GM12878 (cell line): ENCODE results near the gene MUC5AC. TPM values are rescaled to one million over a fixed set of nuclear protein-coding genes. Genes with fewer than 3 reads are reported as not detected.

Source experiments
- ATAC-seq: fragments of 200-7000 bp; cut with Tn5 transposase; 3 replicates; pipeline ENCODE4 v1.9.1; 2020; ENCODE audit warnings: mild to moderate bottlenecking, moderate library complexity
- BruUV-seq: library from RNA; stranded (reverse); fragments of 400-500 nt; replicated peaks from 2 replicates; lab custom pipeline; 2021; lab: Mats Ljungman, UMichigan
- CTCF ChIA-PET: fragments of 300-600 bp; sonication (Branson Sonifier 250); formaldehyde crosslinking; extraction: SDS; loops from one replicate; lab custom pipeline; 2021; ENCODE audit warnings: inconsistent platforms; lab: Yijun Ruan, JAX
- POLR2A ChIA-PET: fragments of 350-600 bp; formaldehyde crosslinking; extraction: SDS; loops from one replicate; lab custom pipeline; 2021; ENCODE audit warnings: inconsistent platforms; lab: Charles Lee
- RAD21 ChIA-PET: fragments of 300-600 bp; sonication (Branson Sonifier 250); formaldehyde crosslinking; loops from one replicate; lab custom pipeline; 2023; ENCODE audit warnings: antibody characterized with exemption; ENCODE audit not compliant: unreplicated experiment; lab: Charles Lee
- SMC1A ChIA-PET: fragments of 300-600 bp; sonication (Branson Sonifier 250); formaldehyde crosslinking; loops from one replicate; lab custom pipeline; 2023; ENCODE audit not compliant: unreplicated experiment, uncharacterized antibody; lab: Charles Lee
- DNase-seq: peaks from one replicate; pipeline ENCODE4 v3.0.0-alpha.2; 2011; ENCODE audit warnings: low read depth, low spot score
- FAIRE-seq: peaks from 3 replicates; lab custom pipeline; 2011; peaks lifted over from hg19 to GRCh38; lab: Jason Lieb, UNC
- H2AFZ ChIP-seq: 2 replicates; pipeline ENCODE4 v1.6.0; 2011; ENCODE audit warnings: low read depth, low read length, control low read depth; ENCODE audit not compliant: control insufficient read depth
- H3K27ac ChIP-seq: 2 replicates; pipeline ENCODE4 v1.5.1; 2011; ENCODE audit warnings: control low read depth; ENCODE audit not compliant: control insufficient read depth, insufficient read depth
- H3K27me3 ChIP-seq, 2 experiments: replicated peaks in 1 of 2; 2 replicates each; pipeline versions ENCODE4 v1.6.0 to v1.6.1; 2011; ENCODE audit warnings: low read length in 1 of 2; ENCODE audit not compliant: control insufficient read depth in 2 of 2, insufficient read depth in 2 of 2
- H3K36me3 ChIP-seq, 2 experiments: 2 replicates each; pipeline ENCODE4 v1.5.1; 2011; ENCODE audit warnings: low read length in 1 of 2; ENCODE audit not compliant: control insufficient read depth in 2 of 2, insufficient read depth in 2 of 2
- H3K4me1 ChIP-seq: 2 replicates; pipeline ENCODE4 v1.6.1; 2011; ENCODE audit warnings: mild to moderate bottlenecking, low read length, moderate library complexity, mixed read lengths; ENCODE audit not compliant: control insufficient read depth, insufficient read depth
- H3K4me2 ChIP-seq: 2 replicates; pipeline ENCODE4 v1.6.0; 2011; ENCODE audit warnings: control low read depth; ENCODE audit not compliant: control insufficient read depth, insufficient read depth
- H3K4me3 ChIP-seq: fragments of 200-600 bp; sonication (generic); 2 replicates; pipeline ENCODE4 v1.5.1; 2016
- H3K79me2 ChIP-seq: 2 replicates; pipeline ENCODE4 v1.6.0; 2011; ENCODE audit warnings: low read length; ENCODE audit not compliant: control insufficient read depth, insufficient read depth
- H3K9ac ChIP-seq: 2 replicates; pipeline ENCODE4 v1.8.0; 2011; ENCODE audit warnings: low read length, control low read depth, mixed read lengths; ENCODE audit not compliant: control insufficient read depth, insufficient read depth
- H3K9me3 ChIP-seq: replicated peaks from 3 replicates; pipeline ENCODE4 v1.5.1; 2011; ENCODE audit warnings: mild to moderate bottlenecking, low read length; ENCODE audit not compliant: control insufficient read depth, insufficient read depth
- H4K20me1 ChIP-seq: 2 replicates; pipeline ENCODE4 v1.6.0; 2011; ENCODE audit not compliant: control insufficient read depth, insufficient read depth
- ATF7 ChIP-seq: fragments of 450-650 bp; IDR thresholded peaks from 2 replicates; pipeline ENCODE4 v1.6.1; 2016; ENCODE audit warnings: low read depth, mild to moderate bottlenecking
- CREB1 ChIP-seq: IDR thresholded peaks from 2 replicates; pipeline ENCODE4 v1.6.1; 2012; ENCODE audit warnings: low read depth, mild to moderate bottlenecking, inconsistent platforms
- ETV6 ChIP-seq, 2 experiments: fragments of 450-650 bp in 1 of 2; IDR thresholded peaks in 1 of 2; conservative IDR thresholded peaks in 1 of 2; 2 replicates each; pipeline ENCODE4 v1.6.1; 2014; ENCODE audit warnings: antibody characterized with exemption in 1 of 2, borderline replicate concordance in 1 of 2, low read depth in 1 of 2, mild to moderate bottlenecking in 1 of 2, moderate library complexity in 1 of 2
- HCFC1 ChIP-seq: fragments of 150-350 bp; IDR thresholded peaks from 2 replicates; pipeline ENCODE4 v1.6.1; 2014; ENCODE audit warnings: low read length
- HDAC6 ChIP-seq: fragments of 200-600 bp; sonication (generic); IDR thresholded peaks from one replicate; pipeline ENCODE4 v1.8.0; 2017; ENCODE audit warnings: antibody characterized with exemption; ENCODE audit not compliant: unreplicated experiment
- NFXL1 ChIP-seq: fragments of 450-650 bp; IDR thresholded peaks from 2 replicates; pipeline ENCODE4 v1.6.1; 2017; ENCODE audit warnings: antibody characterized with exemption, mild to moderate bottlenecking, borderline replicate concordance
- RB1 ChIP-seq: fragments of 450-650 bp; formaldehyde crosslinking; IDR thresholded peaks from 2 replicates; pipeline ENCODE4 v1.6.1; 2017; ENCODE audit warnings: mild to moderate bottlenecking, borderline replicate concordance
- SPI1 ChIP-seq: IDR thresholded peaks from 2 replicates; pipeline ENCODE4 v1.6.1; 2011; ENCODE audit warnings: low read depth, mild to moderate bottlenecking, low read length, moderate library complexity, borderline replicate concordance; ENCODE audit not compliant: insufficient read depth
- TCF3 ChIP-seq: IDR thresholded peaks from 2 replicates; pipeline ENCODE4 v1.6.1; 2012; ENCODE audit warnings: low read depth, mild to moderate bottlenecking, low read length, borderline replicate concordance; ENCODE audit not compliant: insufficient read depth
- ZNF274 ChIP-seq: IDR thresholded peaks from one replicate; pipeline ENCODE4 v1.8.0; 2011; ENCODE audit not compliant: insufficient read length, insufficient read depth
- WGBS: methylation state at CpG from one replicate; pipeline ENCODE4 v1.1.6; 2016; ENCODE audit warnings: low lambda C conversion rate; ENCODE audit not compliant: insufficient replicate concordance, insufficient coverage; ENCODE audit errors: missing lambda C conversion rate; 5-methylcytosine and 5-hydroxymethylcytosine counted together
- in situ Hi-C: fragments of 300-500 bp; cut with MboI; formaldehyde crosslinking; loops from 9 replicates; pipeline ENCODE4 v1.14.3; 2018; ENCODE audit warnings: mixed read lengths
- intact Hi-C: fragments of 100-400 bp; cut with micrococcal nuclease; formaldehyde crosslinking; loops from one replicate; pipeline ENCODE4 v1.14.2; 2022; ENCODE audit not compliant: unreplicated experiment
- polyA plus RNA-seq, 11 experiments: library from polyadenylated mRNA; depleted of rRNA in 4 of 11; unstranded in 6 of 11; stranded (reverse) in 5 of 11; fragments of >200 nt; fragmentation: Nextera tagmentation in 4 of 11; fragmentation: Illumina TruSeq in 1 of 11; extraction: Ambion mirVana in 4 of 11; extraction: Trizol in 1 of 11; gene quantifications; 1 replicate in 1 of 11; 2 replicates in 10 of 11; pipeline versions ENCODE4 v1.2.1 to v1.2.3, GENCODE V29; 2011 to 2016; ENCODE audit warnings: inconsistent platforms in 2 of 11, missing spikeins in 2 of 11, low read depth in 1 of 11
- total RNA-seq, 4 experiments: library from RNA; depleted of rRNA in 3 of 4; stranded (reverse); fragments of >200 nt in 3 of 4; fragmentation: Illumina TruSeq in 1 of 4; extraction: Trizol in 1 of 4; gene quantifications; 2 replicates each; pipeline versions ENCODE4 v1.2.1 to v1.2.3, GENCODE V29; 2013 to 2021
- TF ChIP-seq, protein P1 (sequence below): fragments of 450-650 bp; IDR thresholded peaks from 2 replicates; pipeline ENCODE4 v1.6.1; 2016; ENCODE audit warnings: mild to moderate bottlenecking, moderate library complexity, borderline replicate concordance
- TF ChIP-seq, protein P2 (sequence below): fragments of 450-650 bp; formaldehyde crosslinking; IDR thresholded peaks from 2 replicates; pipeline ENCODE4 v1.5.0; 2022; ENCODE audit warnings: mild to moderate bottlenecking, missing genetic modification characterization
- TF ChIP-seq, protein P3 (sequence below): IDR thresholded peaks from 2 replicates; pipeline ENCODE4 v1.6.1; 2012; ENCODE audit warnings: low read depth, low read length, improper control_type of control experiment

Gene MUC5AC
- total and polyA plus RNA-seq, 10 of the 15 experiments (the other 5 are each of a cell fraction or from before 2014, with no cell fraction given), result under 0.01 to 0.01 TPM; not detected in 8

DNA sequence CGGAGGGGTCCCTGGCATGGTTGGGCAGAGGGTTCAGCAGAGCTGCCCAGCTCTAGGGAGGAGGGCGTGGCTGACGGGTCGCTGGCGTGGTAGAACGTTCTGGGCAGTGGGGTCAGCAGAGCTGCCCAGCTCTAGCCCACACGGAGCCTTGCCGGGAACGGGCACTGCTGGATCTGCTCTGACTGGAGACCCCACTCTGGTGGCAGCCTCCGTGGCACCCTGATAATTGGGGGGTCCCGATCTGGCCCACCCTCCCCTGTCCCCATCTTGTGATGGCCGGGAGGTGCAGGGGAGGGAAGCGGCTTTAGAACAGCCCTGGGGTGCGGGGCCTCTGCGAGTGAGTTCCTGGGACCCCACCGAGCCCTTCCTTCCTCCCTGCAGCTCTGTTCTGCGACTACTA, 21.9 kb downstream of the MUC5AC start (continued):
- no peak for TF ChIP-seq TCF3
- TF ChIP-seq ETV6 (conservative IDR thresholded peaks at IDR 0.05 in 1 of 2, IDR thresholded peaks at IDR 0.05 in 1 of 2; ENCODE audit: borderline replicate concordance in 1 of 2, low read depth in 1 of 2), result no peak
- TF ChIP-seq, protein P1, sequence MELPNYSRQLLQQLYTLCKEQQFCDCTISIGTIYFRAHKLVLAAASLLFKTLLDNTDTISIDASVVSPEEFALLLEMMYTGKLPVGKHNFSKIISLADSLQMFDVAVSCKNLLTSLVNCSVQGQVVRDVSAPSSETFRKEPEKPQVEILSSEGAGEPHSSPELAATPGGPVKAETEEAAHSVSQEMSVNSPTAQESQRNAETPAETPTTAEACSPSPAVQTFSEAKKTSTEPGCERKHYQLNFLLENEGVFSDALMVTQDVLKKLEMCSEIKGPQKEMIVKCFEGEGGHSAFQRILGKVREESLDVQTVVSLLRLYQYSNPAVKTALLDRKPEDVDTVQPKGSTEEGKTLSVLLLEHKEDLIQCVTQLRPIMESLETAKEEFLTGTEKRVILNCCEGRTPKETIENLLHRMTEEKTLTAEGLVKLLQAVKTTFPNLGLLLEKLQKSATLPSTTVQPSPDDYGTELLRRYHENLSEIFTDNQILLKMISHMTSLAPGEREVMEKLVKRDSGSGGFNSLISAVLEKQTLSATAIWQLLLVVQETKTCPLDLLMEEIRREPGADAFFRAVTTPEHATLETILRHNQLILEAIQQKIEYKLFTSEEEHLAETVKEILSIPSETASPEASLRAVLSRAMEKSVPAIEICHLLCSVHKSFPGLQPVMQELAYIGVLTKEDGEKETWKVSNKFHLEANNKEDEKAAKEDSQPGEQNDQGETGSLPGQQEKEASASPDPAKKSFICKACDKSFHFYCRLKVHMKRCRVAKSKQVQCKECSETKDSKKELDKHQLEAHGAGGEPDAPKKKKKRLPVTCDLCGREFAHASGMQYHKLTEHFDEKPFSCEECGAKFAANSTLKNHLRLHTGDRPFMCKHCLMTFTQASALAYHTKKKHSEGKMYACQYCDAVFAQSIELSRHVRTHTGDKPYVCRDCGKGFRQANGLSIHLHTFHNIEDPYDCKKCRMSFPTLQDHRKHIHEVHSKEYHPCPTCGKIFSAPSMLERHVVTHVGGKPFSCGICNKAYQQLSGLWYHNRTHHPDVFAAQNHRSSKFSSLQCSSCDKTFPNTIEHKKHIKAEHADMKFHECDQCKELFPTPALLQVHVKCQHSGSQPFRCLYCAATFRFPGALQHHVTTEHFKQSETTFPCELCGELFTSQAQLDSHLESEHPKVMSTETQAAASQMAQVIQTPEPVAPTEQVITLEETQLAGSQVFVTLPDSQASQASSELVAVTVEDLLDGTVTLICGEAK, result no peak
- no peak for TF ChIP-seq CREB1

DNA sequence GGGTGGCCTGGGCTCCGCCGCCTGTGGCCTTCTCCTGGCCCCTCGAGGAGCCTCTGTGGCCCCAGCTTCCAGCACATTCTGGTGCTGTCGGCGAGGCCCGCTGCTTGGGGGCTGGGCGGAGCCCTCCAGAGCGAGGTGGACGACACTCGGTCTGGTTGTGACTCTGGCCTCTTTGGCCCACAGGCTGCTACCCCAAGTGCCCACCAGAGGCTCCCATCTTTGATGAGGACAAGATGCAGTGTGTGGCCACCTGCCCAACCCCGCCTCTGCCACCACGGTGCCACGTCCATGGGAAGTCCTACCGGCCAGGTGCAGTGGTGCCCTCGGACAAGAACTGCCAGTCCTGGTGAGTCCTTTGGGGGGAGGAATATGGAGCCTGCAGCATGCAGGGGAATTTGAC, 22.4 kb downstream of the MUC5AC start:
- SMC1A ChIA-PET, result no interaction called here
- H2AFZ ChIP-seq, result no peak overlapping the region
- in situ Hi-C loops, result no loop called here
- TF ChIP-seq HCFC1 (no peak), NFXL1 (no peak), ZNF274 (no peak), HDAC6 (no peak), ATF7 (no peak), RB1 (no peak), SPI1 (no peak)
- TF ChIP-seq, protein P2, sequence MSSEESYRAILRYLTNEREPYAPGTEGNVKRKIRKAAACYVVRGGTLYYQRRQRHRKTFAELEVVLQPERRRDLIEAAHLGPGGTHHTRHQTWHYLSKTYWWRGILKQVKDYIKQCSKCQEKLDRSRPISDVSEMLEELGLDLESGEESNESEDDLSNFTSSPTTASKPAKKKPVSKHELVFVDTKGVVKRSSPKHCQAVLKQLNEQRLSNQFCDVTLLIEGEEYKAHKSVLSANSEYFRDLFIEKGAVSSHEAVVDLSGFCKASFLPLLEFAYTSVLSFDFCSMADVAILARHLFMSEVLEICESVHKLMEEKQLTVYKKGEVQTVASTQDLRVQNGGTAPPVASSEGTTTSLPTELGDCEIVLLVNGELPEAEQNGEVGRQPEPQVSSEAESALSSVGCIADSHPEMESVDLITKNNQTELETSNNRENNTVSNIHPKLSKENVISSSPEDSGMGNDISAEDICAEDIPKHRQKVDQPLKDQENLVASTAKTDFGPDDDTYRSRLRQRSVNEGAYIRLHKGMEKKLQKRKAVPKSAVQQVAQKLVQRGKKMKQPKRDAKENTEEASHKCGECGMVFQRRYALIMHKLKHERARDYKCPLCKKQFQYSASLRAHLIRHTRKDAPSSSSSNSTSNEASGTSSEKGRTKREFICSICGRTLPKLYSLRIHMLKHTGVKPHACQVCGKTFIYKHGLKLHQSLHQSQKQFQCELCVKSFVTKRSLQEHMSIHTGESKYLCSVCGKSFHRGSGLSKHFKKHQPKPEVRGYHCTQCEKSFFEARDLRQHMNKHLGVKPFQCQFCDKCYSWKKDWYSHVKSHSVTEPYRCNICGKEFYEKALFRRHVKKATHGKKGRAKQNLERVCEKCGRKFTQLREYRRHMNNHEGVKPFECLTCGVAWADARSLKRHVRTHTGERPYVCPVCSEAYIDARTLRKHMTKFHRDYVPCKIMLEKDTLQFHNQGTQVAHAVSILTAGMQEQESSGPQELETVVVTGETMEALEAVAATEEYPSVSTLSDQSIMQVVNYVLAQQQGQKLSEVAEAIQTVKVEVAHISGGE, result no peak
- TF ChIP-seq, protein P3, sequence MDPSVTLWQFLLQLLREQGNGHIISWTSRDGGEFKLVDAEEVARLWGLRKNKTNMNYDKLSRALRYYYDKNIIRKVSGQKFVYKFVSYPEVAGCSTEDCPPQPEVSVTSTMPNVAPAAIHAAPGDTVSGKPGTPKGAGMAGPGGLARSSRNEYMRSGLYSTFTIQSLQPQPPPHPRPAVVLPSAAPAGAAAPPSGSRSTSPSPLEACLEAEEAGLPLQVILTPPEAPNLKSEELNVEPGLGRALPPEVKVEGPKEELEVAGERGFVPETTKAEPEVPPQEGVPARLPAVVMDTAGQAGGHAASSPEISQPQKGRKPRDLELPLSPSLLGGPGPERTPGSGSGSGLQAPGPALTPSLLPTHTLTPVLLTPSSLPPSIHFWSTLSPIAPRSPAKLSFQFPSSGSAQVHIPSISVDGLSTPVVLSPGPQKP, result no peak

More for the DNA sequence above, 22.4 kb downstream of the MUC5AC start:
- H3K27me3 ChIP-seq, result no peaks in the 10 kb centered on the region
- H3K9me3 ChIP-seq, result no peaks in the 10 kb centered on the region; the same call in 2 of the 3 replicates
- no peaks in the 10 kb centered on the region for H3K79me2 ChIP-seq
- no TSS peak for BruUV-seq
- H3K4me1 ChIP-seq, result no peaks in the 10 kb centered on the region
- H3K4me3 ChIP-seq, result no peak overlapping the region
- ATAC-seq, result no peak
- intact Hi-C loops, result no loop called here
- H3K9ac ChIP-seq, result no peak overlapping the region
- no peak overlapping the region for H3K4me2 ChIP-seq
- ChIA-PET POLR2A (no interaction called here), CTCF (no interaction called here), RAD21 (no interaction called here)
- no peak for FAIRE-seq
- no peaks in the 10 kb centered on the region for H4K20me1 ChIP-seq
- H3K36me3 ChIP-seq, result no peaks in the 10 kb centered on the region
- WGBS, result 50% methylated on average over 15 of the region's 15 CpGs
- no peak for DNase-seq
- H3K27ac ChIP-seq, result no peak overlapping the region
